Adrenal gland (tissue), 5 donors: ENCODE measurements around the gene MTFR1L.

Source experiments
- POLR2A ChIP-seq, 2 donors: fragments of 450-650 bp; IDR thresholded peaks; one replicate each; pipeline ENCODE4 v1.6.1; 2017; ENCODE audit warnings: antibody characterized with exemption in 2 of 2, mild to moderate bottlenecking in 2 of 2, moderate library complexity in 1 of 2
- TF ChIP-seq, protein P1 (sequence below), 6 experiments: fragments of 450-650 bp in 4 of 6; fragments of 200-600 bp in 2 of 6; sonication (generic) in 1 of 6; IDR thresholded peaks; 1 replicate in 5 of 6; 2 replicates in 1 of 6; pipeline versions ENCODE4 v1.5.1 to v1.8.0; 2016 to 2021; ENCODE audit warnings: antibody characterized with exemption in 6 of 6, mild to moderate bottlenecking in 2 of 6, moderate library complexity in 1 of 6
- donor health status: DM: no; HTN: no; CAD: no.

DNA sequence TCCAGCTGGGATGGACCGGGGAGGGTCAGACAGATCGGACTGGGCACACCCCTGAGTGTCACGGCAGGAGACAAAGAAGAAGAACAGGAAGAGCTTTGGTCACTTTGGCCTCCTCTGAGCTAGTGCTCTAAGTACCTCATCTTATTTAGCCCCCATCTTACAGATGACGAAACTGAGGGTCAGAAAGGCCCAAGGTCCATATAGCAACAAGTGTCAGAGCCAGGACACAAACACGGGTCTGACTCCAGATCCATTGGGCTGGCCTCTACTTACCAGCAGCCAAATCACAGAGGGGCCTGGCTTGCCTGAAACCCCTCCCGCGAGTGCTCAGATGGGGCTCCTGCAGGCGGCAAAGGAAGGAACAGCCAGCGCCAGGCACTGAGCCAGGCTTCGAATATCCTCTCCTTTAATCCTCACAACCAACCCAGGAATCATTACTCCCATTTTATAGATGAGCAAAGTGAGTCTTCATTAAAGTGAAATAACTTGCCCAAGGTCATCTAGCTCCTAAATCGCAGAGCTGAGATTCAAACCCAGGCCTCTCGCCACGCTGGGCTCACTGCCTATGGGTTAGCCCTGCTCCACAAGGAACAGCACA is 45.4 kb upstream of the MTFR1L start:
- TF ChIP-seq, protein P1, sequence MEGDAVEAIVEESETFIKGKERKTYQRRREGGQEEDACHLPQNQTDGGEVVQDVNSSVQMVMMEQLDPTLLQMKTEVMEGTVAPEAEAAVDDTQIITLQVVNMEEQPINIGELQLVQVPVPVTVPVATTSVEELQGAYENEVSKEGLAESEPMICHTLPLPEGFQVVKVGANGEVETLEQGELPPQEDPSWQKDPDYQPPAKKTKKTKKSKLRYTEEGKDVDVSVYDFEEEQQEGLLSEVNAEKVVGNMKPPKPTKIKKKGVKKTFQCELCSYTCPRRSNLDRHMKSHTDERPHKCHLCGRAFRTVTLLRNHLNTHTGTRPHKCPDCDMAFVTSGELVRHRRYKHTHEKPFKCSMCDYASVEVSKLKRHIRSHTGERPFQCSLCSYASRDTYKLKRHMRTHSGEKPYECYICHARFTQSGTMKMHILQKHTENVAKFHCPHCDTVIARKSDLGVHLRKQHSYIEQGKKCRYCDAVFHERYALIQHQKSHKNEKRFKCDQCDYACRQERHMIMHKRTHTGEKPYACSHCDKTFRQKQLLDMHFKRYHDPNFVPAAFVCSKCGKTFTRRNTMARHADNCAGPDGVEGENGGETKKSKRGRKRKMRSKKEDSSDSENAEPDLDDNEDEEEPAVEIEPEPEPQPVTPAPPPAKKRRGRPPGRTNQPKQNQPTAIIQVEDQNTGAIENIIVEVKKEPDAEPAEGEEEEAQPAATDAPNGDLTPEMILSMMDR (IDR thresholded peaks at IDR 0.05): no peak
- no peak for TF ChIP-seq POLR2A (IDR thresholded peaks at IDR 0.05)
